Globus pallidus (tissue), 1 donor: ENCODE data around the gene TNS3.
"Not testable (repeated sequence)": the region's sequence is repeated elsewhere in the genome, so short reads cannot be mapped to it uniquely, and the experiment has no call there.

ENCODE experiments used
- DNase-seq: peaks from one replicate; pipeline ENCODE4 v3.0.0-alpha.2; 2015; ENCODE audit warnings: low spot score

TNS3 gene

GRCh38 chr7:47602272-47603004 lies 20.5 kb upstream of the TNS3 start:
- DNase-seq: no peak

DNA sequence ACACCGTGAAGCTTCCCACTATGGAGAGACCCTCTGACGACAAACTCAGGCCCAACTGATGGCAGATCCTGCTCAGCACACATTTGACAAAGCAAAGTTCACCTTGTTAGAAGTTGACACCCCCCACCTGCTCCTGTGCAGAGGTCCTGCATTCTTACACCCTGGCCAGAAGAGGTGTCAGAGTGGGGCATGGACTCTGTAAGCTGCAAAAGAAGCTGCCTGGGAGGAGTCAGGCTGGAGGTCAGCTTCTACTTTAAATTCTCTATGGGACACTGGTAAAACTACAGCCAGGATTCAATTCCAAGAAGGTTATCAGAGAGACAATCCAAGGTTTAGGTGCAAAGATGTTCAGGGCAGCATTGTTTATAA lies 20.0 kb upstream of the TNS3 start:
- no peak for DNase-seq

DNA sequence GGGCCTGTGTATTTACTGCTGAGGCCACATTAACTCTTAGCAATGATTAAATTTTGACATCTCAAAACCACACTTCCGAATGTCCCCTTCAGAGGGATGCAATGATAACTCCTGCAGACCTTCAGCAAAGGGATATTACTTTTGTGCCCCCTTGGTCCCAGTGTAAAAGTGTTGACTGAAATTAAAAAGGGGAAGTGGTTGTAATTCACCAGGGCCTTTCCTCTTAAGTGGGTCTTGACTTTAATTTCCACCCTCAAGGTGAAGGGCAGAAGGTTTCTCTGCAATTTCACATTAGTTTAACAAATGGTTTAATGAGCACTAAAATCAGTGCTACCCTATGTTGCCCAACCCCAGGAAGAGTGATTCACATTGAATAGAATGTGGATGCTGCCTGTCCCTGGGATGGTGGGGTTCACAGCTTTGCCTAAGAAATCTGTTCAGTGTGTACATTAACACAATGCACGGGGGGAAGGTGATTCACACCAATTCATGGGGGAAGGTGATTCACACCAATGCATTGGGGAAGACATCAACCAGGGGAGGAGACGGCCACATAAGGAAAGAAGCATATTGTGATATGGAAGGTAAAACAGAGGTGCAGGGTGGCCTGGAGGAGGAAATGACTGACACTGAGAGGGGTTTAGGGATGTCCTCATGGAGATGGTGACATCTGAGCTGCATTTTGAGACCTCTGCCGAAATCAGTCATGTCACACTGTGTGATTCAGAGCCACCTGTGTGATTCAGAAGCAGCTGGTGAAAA lies 19.4 kb upstream of the TNS3 start:
- no peak for DNase-seq

GRCh38 chr7:47600199-47601118 lies 18.5 kb upstream of the TNS3 start:
- no peak for DNase-seq

- DNase-seq: no peak
Measured at GRCh38 chr7:47597379-47597778, 15.5 kb upstream of the TNS3 start.

DNA sequence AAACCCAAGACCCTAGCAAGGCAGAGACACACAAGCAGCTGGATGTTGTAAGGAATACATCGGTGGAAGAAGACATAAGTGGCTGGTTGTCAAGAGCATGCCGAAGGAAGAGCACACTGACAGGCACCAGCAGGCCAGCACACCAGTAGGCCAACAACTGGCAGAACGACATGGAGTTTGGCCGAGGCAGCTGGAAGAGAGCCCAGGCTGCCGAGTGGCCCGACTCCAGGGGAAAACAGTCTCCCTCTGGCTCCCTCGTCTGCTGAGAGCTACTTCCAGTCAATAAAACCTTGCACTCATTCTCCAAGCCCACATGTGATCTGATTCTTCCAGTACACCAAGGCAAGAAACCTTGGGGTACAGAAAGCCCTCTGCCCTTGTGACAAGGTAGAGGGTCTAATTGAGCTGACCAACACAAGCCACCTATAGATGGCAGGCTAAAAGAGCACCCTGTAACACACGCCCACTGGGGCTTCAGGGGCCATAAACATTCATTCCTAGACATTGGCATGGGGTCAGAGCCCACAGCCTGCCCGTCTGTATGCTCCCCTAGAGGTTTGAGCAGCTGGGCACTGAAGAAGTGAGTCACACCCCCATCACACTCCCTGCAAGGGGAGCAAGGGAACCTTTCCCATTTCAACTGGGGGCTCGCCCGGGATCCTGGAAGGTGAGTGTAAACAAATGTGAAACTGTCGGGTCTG lies 14.7 kb upstream of the TNS3 start:
- DNase-seq: peak; percentile 41

DNA sequence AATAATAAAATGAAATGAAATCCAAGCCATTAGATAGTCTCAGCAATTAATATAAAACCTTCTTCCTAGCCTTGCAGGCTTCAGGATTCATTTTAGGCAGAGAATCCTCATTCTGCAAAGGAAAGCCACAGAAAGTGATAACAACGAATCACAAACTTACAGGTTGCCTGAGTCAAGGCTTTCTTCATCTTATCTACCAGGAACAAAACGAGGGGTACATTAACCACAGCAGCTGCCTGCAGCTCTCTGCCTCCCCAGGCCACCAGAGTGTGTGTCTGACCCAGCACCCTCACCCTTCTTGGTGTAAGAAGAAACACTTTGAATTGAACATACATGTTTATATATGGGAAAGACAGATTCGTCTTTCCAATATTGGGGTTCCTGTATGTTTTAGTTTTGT lies 12.5 kb upstream of the TNS3 start:
- no peak for DNase-seq

DNA sequence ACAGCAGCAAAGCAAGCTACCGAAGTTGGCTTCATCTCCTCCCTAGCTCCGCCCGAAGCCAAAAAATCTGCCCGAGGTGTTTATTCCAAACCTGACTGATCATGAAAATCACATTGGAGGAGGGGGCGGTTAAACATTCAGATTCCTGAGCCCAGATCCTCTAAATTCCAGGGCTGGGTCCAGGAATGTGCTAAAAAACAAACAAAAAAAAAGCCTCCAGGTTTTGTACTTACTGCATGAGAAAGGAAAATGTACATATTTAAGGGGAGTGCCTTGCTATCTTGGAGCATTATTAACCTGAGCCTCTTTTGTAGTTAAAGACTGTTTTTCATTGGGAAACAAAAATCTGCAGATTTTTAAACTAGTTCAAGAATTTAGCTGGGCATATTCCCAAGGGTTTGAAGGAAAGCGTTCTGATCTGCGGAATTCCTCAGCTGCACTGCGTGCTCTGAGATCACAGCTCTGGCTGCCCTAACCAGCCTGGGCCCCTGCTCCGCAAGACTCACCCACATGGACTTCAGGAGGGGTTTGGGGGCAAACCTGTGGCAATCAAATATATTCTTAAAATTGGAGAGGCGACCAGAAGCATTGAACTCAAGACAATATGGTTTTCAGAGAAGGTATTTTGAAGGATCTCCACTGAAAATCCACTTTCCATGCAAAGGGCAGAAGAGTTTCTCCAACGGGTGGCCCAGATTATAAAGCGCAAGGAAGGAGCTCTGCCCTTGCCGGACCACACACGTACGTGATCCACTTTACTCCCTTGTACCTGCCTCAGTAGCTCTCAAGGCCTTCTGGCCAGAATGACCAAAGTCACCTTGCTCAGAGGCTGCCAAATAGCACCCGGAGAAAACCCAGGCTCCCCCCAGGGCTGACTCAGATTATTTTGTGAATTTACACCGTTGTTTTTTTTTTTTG lies 10.0 kb upstream of the TNS3 start:
- no peak for DNase-seq

DNA sequence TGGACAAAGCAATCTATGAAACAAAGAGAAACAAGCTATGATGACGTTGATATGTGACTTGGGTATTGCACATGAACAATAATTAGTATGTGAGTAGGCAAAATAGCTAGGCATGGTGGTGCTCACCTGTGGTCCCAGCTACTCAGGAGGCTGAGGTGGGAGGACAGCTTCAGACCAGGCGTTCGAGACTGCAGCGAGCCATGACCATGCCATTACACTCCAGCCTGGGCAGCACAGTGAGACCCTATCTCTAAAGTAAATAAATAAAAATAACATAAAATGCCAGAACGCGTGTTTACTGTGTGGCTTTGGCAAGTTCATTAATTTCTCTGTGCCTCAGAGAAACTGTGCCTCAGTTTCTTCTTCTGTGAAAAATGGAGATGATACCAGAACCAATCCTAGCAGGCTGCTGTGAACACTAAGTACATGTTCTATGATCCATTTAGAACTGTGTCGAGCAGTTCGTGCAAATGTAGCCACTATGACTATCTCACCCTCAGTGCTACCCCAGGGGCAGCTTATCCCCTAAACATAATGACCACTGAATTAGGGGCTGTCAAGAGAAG lies 9.3 kb upstream of the TNS3 start:
- DNase-seq: no peak

DNA sequence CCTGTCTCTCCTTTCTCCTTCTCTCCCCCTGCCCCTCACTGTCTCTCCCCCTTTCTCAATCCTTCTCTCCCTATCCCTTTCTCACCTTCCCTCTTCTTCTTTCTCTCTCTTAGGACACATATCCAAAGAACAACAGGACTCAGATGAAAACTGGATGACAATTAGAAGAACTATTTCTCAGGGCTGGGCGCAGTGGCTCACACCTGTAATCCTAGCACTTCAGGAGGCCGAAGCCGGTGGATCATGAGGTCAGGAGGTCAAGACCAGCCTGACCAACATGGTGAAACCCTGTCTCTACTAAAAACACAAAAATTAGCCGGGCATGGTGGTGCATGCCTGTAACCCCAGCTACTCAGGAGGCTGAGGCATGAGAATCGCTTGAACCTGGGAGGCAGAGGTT lies 8.3 kb upstream of the TNS3 start:
- DNase-seq: not testable (repeated sequence)

GRCh38 chr7:47588704-47589225 lies 6.9 kb upstream of the TNS3 start:
- DNase-seq: no peak

DNA sequence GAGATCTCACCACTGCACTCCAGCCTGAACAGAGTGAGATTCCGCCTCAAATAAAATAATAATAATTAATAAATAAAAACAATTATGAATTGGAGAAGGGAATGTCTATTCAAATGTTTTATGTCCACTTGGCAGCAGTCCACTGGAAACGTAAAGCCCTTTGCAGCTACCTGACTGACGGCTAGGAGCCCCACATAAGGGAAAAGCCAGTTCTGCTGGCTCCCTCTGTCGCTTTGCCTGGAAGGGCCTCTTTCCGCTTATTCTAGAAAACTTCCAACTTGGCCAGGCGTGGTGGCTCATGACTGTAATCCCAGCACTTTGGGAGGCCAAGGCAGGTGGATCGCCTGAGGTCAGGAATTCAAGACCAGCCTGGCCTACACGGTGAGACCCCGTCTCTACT lies 6.1 kb upstream of the TNS3 start:
- DNase-seq: no peak

- no peak for DNase-seq
Measured at GRCh38 chr7:47587351-47587750, 5.4 kb upstream of the TNS3 start.

DNA sequence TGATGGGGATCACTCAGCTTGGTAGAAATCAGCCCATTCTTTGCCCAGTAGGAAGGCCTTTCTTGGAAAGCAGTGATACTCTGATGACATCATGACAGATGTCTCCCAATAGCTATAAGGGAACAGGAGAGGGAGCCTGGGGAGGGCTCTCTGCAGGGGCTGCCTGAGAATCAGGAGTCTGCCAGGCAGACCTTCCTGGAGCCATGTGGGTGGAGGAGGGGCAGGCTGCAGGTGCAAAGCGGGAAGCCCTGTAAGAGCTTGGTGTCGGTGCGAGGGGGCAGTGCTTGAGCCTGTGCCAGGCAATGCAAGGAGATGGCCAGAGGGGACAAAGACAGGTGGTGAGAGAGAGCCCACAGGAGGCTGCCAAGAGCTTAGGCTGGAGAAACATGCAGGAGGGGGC lies 5.0 kb upstream of the TNS3 start:
- DNase-seq: no peak

DNA sequence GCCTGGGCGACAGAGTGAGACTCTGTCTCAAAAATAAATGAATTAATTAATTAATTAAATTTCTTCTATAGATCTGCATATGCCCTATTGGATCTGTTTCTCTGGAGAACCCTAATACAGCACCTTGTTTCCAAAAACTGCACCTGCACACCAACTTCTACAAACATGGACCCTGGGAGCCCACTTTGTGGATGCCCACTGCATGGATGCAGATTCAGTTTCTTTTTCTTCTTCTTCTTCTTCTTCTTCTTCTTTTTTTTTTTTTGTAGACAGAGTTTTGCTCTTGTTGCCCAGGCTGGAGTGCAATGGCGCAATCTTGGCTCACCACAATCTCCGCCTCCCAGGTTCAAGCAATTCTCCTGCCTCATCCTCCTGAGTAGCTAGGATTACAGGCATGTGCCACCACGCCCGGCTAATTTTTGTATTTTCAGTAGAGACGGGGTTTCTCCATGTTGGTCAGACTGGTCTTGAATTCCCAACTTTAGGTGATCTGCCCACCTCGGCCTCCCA lies 4.3 kb upstream of the TNS3 start:
- DNase-seq: not testable (repeated sequence)

DNA sequence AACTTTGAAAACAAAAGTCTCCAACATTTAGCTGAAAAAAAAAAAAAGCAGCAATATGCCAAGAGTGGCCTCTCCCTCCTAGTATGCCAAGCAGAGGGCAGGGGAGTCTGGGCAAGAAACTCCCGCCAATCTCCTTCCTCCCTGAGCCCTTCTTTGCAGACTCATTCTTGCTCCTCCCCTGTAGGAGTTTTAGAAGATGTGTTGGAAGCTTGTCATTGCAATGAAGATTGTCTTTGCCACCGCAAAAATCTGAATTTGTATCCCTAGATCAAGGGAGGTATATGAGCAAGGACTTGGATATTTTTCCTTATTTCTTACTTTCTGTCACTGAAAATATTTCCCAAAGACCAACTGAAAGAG lies 2.6 kb upstream of the TNS3 start:
- DNase-seq: no peak

GRCh38 chr7:47583739-47584535 lies 2.0 kb upstream of the TNS3 start:
- no peak for DNase-seq

DNA sequence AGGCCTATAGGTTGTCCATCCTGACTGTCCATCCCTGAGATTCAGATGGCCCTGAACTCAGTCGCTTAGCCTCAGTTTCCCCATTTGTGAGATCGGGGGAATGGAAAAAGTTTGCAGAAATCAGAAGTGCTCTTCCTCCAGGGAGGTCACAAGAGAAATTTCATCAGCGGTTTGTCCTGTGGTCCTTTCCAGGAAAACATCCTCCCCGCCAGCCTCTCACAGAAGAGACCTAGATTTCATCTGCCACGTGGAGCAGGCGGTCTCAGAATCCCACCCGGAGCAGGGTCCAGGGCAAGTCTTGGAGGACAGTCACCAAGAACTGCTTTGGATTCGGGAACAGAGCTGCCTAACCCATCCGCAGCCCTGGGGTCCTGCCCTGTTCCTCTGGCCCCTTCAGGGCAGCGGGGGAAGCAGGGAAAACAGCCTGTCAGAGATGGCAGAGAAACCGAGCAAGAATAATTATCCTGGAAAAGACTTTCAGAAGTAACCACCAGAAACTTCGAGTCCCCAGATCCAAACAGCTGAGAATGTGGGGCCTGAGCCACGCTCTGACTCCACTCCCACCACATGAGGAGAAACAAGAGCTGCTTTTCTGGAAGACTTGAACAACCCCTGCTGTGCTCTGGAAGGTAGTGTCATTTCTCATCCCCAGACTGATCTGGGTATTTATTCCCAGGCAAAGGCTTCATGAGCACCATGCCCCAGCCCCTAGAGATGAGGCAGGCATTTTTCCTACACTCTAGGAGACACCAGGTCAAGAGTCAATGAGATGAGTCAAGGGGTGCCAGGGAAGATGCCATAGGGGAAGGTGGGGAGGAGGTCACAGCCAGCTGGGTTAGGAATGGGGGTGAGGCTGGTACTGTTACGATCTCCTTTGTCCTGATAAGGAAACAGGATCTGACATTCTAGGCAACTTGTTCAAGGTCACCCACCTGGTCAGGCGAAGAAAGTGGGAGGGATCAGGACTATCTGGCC lies 1.1 kb upstream of the TNS3 start:
- no peak for DNase-seq
